NCI-H1930 (cell line): ENCODE data around the gene PAK2.
"Not testable (repeated sequence)": the region's sequence is repeated elsewhere in the genome, so short reads cannot be mapped to it uniquely, and the experiment has no call there.

Experiments
- DNase-seq, 2 experiments: peaks; one replicate each; lab custom pipeline; 2025; lab: John Stamatoyannopoulos, UW

The PAK2 gene

GRCh38 chr3:196739671-196740480 is at the start of gene PAK2:
PAK2 (plus strand) TSS chr3:196739857; CDS start chr3:196782647, 42,790 bp downstream.
- DNase-seq, result peak; percentile 75 to 90

- DNase-seq, result no peak
These were observed 49.6 kb upstream of the PAK2 start for GRCh38 chr3:196689941-196690660.

GRCh38 chr3:196691386-196691785 is 48.3 kb upstream of the PAK2 start:
- no peak for DNase-seq

GRCh38 chr3:196694202-196694638 is 45.4 kb upstream of the PAK2 start:
- DNase-seq, result no peak

- no peak for DNase-seq
These were observed 44.5 kb upstream of the PAK2 start for GRCh38 chr3:196694941-196695848.

GRCh38 chr3:196695849-196696226 is 43.8 kb upstream of the PAK2 start:
- no peak for DNase-seq

GRCh38 chr3:196697270-196697669 is 42.4 kb upstream of the PAK2 start:
- no peak for DNase-seq

GRCh38 chr3:196699749-196700148 is 39.9 kb upstream of the PAK2 start:
- no peak for DNase-seq

- DNase-seq, result no peak
These were observed 38.9 kb upstream of the PAK2 start for GRCh38 chr3:196700801-196701200.

- no peak for DNase-seq
These were observed 33.3 kb upstream of the PAK2 start for GRCh38 chr3:196706327-196706726.

GRCh38 chr3:196706731-196707130 is 32.9 kb upstream of the PAK2 start:
- DNase-seq, result no peak

- DNase-seq, result no peak
These were observed 32.1 kb upstream of the PAK2 start for GRCh38 chr3:196707566-196707965.

- no peak for DNase-seq
These were observed 31.2 kb upstream of the PAK2 start for GRCh38 chr3:196708467-196708866.

- peak; percentile 71 to 90 for DNase-seq
These were observed 27.7 kb upstream of the PAK2 start, which contains the start of the genes CEP19 and PIGX for GRCh38 chr3:196711838-196712513. CEP19 (minus strand) TSS chr3:196712250; CDS start chr3:196708657, 3,593 bp downstream. PIGX (plus strand) TSS chr3:196712377.

- peak in 1 of 2 experiments; percentile 66 for DNase-seq
These were observed 26.9 kb upstream of the PAK2 start for GRCh38 chr3:196712514-196713413.

- not testable (repeated sequence) for DNase-seq
These were observed 22.5 kb upstream of the PAK2 start for GRCh38 chr3:196717162-196717561.

GRCh38 chr3:196721097-196721496 is 18.6 kb upstream of the PAK2 start:
- no peak for DNase-seq

- DNase-seq, result no peak
These were observed 12.6 kb upstream of the PAK2 start for GRCh38 chr3:196726788-196727675.

- DNase-seq, result no peak
These were observed 3.9 kb upstream of the PAK2 start for GRCh38 chr3:196735751-196736150.
